GM04503 (cell line): ENCODE data around the gene SCN1B.
"Not testable (repeated sequence)": the region's sequence is repeated elsewhere in the genome, so short reads cannot be mapped to it uniquely, and the experiment has no call there.

Source experiments
- DNase-seq: peaks from one replicate; pipeline ENCODE4 v3.0.0-alpha.2; 2012; ENCODE audit warnings: low read depth

The SCN1B gene

GRCh38 chr19:35037716-35038622 is 7.7 kb downstream of the SCN1B start:
- DNase-seq, result no peak

- no peak for DNase-seq
These were observed 8.6 kb downstream of the SCN1B start for GRCh38 chr19:35038623-35039512.

- DNase-seq, result no peak
These were observed 9.9 kb downstream of the SCN1B start for GRCh38 chr19:35039881-35040825.

GRCh38 chr19:35040826-35041547 is 10.7 kb downstream of the SCN1B start:
- DNase-seq, result no peak

- DNase-seq, result no peak
These were observed 11.3 kb downstream of the SCN1B start, which contains the start of gene HPN for GRCh38 chr19:35041548-35042055. Gene HPN, plus strand, starts transcription at chr19:35041721. Its CDS starts 786 bp downstream, at chr19:35042507.

GRCh38 chr19:35042056-35042730 is 11.9 kb downstream of the SCN1B start:
- no peak for DNase-seq

GRCh38 chr19:35042954-35043604 is 12.8 kb downstream of the SCN1B start:
- DNase-seq, result no peak

GRCh38 chr19:35043906-35044305 is 13.6 kb downstream of the SCN1B start:
- no peak for DNase-seq

- DNase-seq, result no peak
These were observed 14.2 kb downstream of the SCN1B start for GRCh38 chr19:35044317-35045117.

GRCh38 chr19:35045667-35046300 is 15.5 kb downstream of the SCN1B start:
- DNase-seq, result no peak

GRCh38 chr19:35046461-35046860 is 16.2 kb downstream of the SCN1B start:
- DNase-seq, result no peak

GRCh38 chr19:35048911-35049411 is 18.7 kb downstream of the SCN1B start:
- no peak for DNase-seq

- DNase-seq, result no peak
These were observed 19.2 kb downstream of the SCN1B start for GRCh38 chr19:35049456-35049855.

- not testable (repeated sequence) for DNase-seq
These were observed 20.4 kb downstream of the SCN1B start for GRCh38 chr19:35050662-35051061.

GRCh38 chr19:35051268-35051667 is 21.0 kb downstream of the SCN1B start:
- DNase-seq, result not testable (repeated sequence)

GRCh38 chr19:35051796-35052195 is 21.5 kb downstream of the SCN1B start:
- no peak for DNase-seq

- DNase-seq, result no peak
These were observed 22.4 kb downstream of the SCN1B start for GRCh38 chr19:35052599-35053190.
